OCI-LY7 (cell line): ENCODE results near the gene CDK5RAP3. TPM values are rescaled to one million over a fixed set of nuclear protein-coding genes. Genes with fewer than 3 reads are reported as not detected.

Experiments used
- BruUV-seq: library from RNA; stranded (reverse); fragments of 400-500 nt; replicated peaks from 2 replicates; lab custom pipeline; 2021; lab: Mats Ljungman, UMichigan
- CTCF ChIA-PET: fragments of 300-600 bp; sonication (Branson Sonifier 250); formaldehyde crosslinking; loops from one replicate; lab custom pipeline; 2022; ENCODE audit warnings: antibody characterized with exemption; ENCODE audit not compliant: unreplicated experiment; lab: Charles Lee
- POLR2A ChIA-PET: fragments of 300-600 bp; sonication (Branson Sonifier 250); formaldehyde crosslinking; loops from one replicate; lab custom pipeline; 2022; ENCODE audit warnings: antibody characterized with exemption; lab: Charles Lee
- DNase-seq: peaks from one replicate; pipeline ENCODE4 v3.0.0-alpha.2; 2015; ENCODE audit warnings: low spot score
- H2AFZ ChIP-seq: fragments of 200-600 bp; sonication (generic), shearing (Covaris generic); 2 replicates; pipeline ENCODE4 v1.6.1; 2014; ENCODE audit warnings: mild to moderate bottlenecking, antibody characterized with exemption, low read length, moderate library complexity
- H3K27ac ChIP-seq: fragments of 200-600 bp; sonication (generic); 2 replicates; pipeline ENCODE4 v1.5.1; 2014; ENCODE audit warnings: mixed run types, low read depth, mild to moderate bottlenecking, moderate library complexity, low read length, inconsistent platforms; ENCODE audit not compliant: poor library complexity, severe bottlenecking
- H3K36me3 ChIP-seq: fragments of 200-600 bp; sonication (generic); 2 replicates; pipeline ENCODE4 v1.6.1; 2014; ENCODE audit warnings: mild to moderate bottlenecking, antibody characterized with exemption, low read length, moderate library complexity, mixed read lengths; ENCODE audit not compliant: insufficient read depth
- H3K4me1 ChIP-seq: fragments of 200-600 bp; sonication (generic); 2 replicates; pipeline ENCODE4 v1.5.1; 2014; ENCODE audit warnings: mild to moderate bottlenecking, low read length; ENCODE audit not compliant: insufficient read depth, poor library complexity, severe bottlenecking
- H3K4me2 ChIP-seq: fragments of 200-600 bp; sonication (generic); 2 replicates; pipeline ENCODE4 v1.6.1; 2014; ENCODE audit warnings: mild to moderate bottlenecking, low read length
- H3K4me3 ChIP-seq: fragments of 200-600 bp; sonication (generic); 2 replicates; pipeline ENCODE4 v1.5.1; 2014; ENCODE audit warnings: mild to moderate bottlenecking, low read depth, low read length; ENCODE audit not compliant: poor library complexity, severe bottlenecking
- H3K79me2 ChIP-seq: fragments of 200-600 bp; sonication (generic); 2 replicates; pipeline ENCODE4 v1.6.1; 2016; ENCODE audit warnings: low read depth, mild to moderate bottlenecking, low read length, moderate library complexity, mixed read lengths; ENCODE audit not compliant: insufficient read depth
- H3K9me2 ChIP-seq: fragments of 200-600 bp; sonication (generic); 2 replicates; pipeline ENCODE4 v1.6.1; 2016; ENCODE audit warnings: mild to moderate bottlenecking, low read length, mixed read lengths; ENCODE audit not compliant: insufficient read depth
- H3K9me3 ChIP-seq: fragments of 200-600 bp; sonication (generic); 2 replicates; pipeline ENCODE4 v1.6.1; 2014; ENCODE audit warnings: mild to moderate bottlenecking, mixed run types, low read length, mixed read lengths
- H4K20me1 ChIP-seq: fragments of 200-600 bp; sonication (generic); 2 replicates; pipeline ENCODE4 v1.6.1; 2014; ENCODE audit warnings: mild to moderate bottlenecking, antibody characterized with exemption, low read length, moderate library complexity, mixed read lengths; ENCODE audit not compliant: insufficient read depth
- CTCF ChIP-seq: fragments of 200-600 bp; sonication (generic); conservative IDR thresholded peaks from 2 replicates; pipeline ENCODE4 v1.5.1; 2014; ENCODE audit warnings: mild to moderate bottlenecking, antibody characterized with exemption, low read length, moderate library complexity, mixed read lengths
- EZH2phosphoT487 ChIP-seq: fragments of 200-600 bp; sonication (generic); IDR thresholded peaks from 2 replicates; pipeline ENCODE4 v1.6.1; 2018; ENCODE audit warnings: low read depth, borderline replicate concordance, mild to moderate bottlenecking, mixed run types, antibody characterized with exemption, low read length, moderate library complexity, mixed read lengths
- intact Hi-C: fragments of 100-400 bp; cut with micrococcal nuclease; formaldehyde crosslinking; loops from one replicate; pipeline ENCODE4 v1.10.0; 2022; ENCODE audit not compliant: unreplicated experiment
- total RNA-seq, 2 experiments: library from RNA; depleted of rRNA in 1 of 2; stranded (reverse); fragments of >200 nt in 1 of 2; shearing (Covaris generic) in 1 of 2; gene quantifications; 2 replicates each; pipeline ENCODE4 v1.2.3, GENCODE V29; 2014 to 2022

The CDK5RAP3 gene
- total RNA-seq, 2 experiments from 2014 or later, result 241 to 256 TPM

- no TSS peak for BruUV-seq
- no peaks in the 10 kb centered on the region for H3K9me2 ChIP-seq
- H3K4me1 ChIP-seq, result no peaks in the 10 kb centered on the region
- no peaks in the 10 kb centered on the region for H4K20me1 ChIP-seq
- ChIA-PET POLR2A (no interaction called here), CTCF (interaction anchor here (1.1 kb wide), 1 partner anchor 12 kb away, joined by 4 read pairs; the partner anchor contains the start of gene CDK5RAP3)
- no peak for DNase-seq
- no peak overlapping the region for H3K4me3 ChIP-seq
- no peaks in the 10 kb centered on the region for H3K79me2 ChIP-seq
- H2AFZ ChIP-seq, result no peak overlapping the region
- no peaks in the 10 kb centered on the region for H3K9me3 ChIP-seq
- intact Hi-C loops, result no loop called here
- no peak for TF ChIP-seq EZH2phosphoT487
- TF ChIP-seq CTCF, result no peak
- H3K36me3 ChIP-seq, result peaks cover 75% of the 10 kb centered on the region
- no peak overlapping the region for H3K4me2 ChIP-seq
- H3K27ac ChIP-seq, result no peak overlapping the region
These were observed 11.9 kb downstream of the CDK5RAP3 start for GRCh38 chr17:47982645-47983390.

DNA sequence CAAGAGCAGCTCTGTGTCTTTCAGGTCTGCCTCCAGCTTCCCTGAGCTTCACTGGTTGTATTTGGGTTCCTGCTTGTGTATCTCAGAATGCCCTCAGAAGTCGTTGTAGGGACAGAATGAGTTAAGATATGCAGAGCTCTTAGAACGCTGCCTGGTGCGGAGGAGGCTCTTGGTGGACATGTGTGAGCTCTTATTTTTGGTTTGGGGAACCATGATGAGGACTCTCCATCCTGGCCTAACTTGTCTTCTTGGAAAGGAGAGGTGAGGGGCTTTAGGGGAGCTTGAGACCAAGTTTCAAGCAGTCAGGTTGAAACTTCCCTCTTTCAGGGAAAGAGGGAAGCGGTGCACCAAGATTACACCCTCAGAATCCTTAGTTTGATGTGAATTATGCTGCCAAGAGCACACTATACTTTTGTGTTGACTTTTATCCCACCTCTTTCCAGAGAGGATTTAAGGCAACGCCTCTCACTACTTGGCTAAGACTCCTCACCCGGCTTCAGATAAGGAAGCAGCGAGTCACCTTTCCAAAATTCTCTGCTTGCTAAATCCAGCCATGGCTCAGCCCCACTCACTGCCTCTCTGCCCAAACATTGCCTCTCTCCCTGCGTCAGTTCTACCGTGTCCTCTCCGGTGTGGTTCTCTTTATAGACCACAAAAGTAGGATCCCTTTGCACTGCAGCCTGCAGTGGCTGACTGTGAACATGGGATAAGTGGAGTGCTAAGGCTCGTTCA lies 12.7 kb downstream of the CDK5RAP3 start:
- no TSS peak for BruUV-seq
- no peak overlapping the region for H3K27ac ChIP-seq
- no peaks in the 10 kb centered on the region for H3K4me1 ChIP-seq
- H3K9me3 ChIP-seq, result no peaks in the 10 kb centered on the region
- no peak for DNase-seq
- H3K4me2 ChIP-seq, result no peak overlapping the region
- peaks cover 68% of the 10 kb centered on the region for H3K36me3 ChIP-seq
- POLR2A ChIA-PET, result no interaction called here
- CTCF ChIA-PET, result interaction anchor here (1.1 kb wide), 1 partner anchor 13 kb away, joined by 4 read pairs; the partner anchor contains the start of gene CDK5RAP3
- TF ChIP-seq EZH2phosphoT487, result no peak
- H2AFZ ChIP-seq, result no peak overlapping the region
- intact Hi-C loops, result no loop called here
- no peaks in the 10 kb centered on the region for H3K9me2 ChIP-seq
- H3K4me3 ChIP-seq, result no peak overlapping the region
- no peaks in the 10 kb centered on the region for H4K20me1 ChIP-seq
- no peaks in the 10 kb centered on the region for H3K79me2 ChIP-seq

DNA sequence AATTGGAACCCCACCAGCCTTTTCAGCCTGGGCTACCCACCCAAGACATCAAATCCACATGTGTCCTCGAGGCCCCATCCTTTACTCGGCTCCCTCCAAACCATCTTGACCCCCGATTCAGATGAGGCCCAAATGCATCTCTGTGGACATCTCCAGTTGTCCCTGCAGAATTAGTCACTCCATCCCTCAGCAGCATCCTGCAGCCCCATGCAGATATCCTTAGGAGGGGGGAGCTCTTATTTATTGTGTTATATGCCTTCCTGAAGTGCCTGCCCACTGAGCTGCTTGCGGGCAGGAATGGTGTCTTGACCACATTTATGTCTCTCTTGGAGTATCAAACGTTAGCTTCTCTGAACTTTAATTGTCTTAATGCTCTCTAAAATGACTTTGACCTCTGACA lies 15.6 kb downstream of the CDK5RAP3 start:
- BruUV-seq, result no TSS peak
- Histone ChIP-seq H3K36me3 (peaks cover 39% of the 10 kb centered on the region), H3K27ac (no peak overlapping the region), H3K4me2 (no peak overlapping the region), H3K9me2 (no peaks in the 10 kb centered on the region), H3K4me3 (no peak overlapping the region), H4K20me1 (no peaks in the 10 kb centered on the region), H2AFZ (no peak overlapping the region), H3K79me2 (no peaks in the 10 kb centered on the region), H3K9me3 (no peaks in the 10 kb centered on the region), H3K4me1 (no peaks in the 10 kb centered on the region)
- ChIA-PET POLR2A (interaction anchor here (1.1 kb wide), 1 partner anchor 14 kb away, joined by 3 read pairs; no protein-coding TSS in a partner anchor), CTCF (no interaction called here)
- TF ChIP-seq EZH2phosphoT487, result no peak
- no peak for TF ChIP-seq CTCF
- intact Hi-C loops, result no loop called here
- DNase-seq, result no peak
